IMR-90 (cell line): ENCODE data around the gene DNAH9. TPM values are rescaled to one million over a fixed set of nuclear protein-coding genes. Genes with fewer than 3 reads are reported as not detected.

Experiments used
- ATAC-seq: fragments of 200-7000 bp; cut with Tn5 transposase; 2 replicates; pipeline ENCODE4 v1.9.1; 2020; ENCODE audit warnings: low read depth, mild to moderate bottlenecking, moderate library complexity
- BruUV-seq: library from RNA; stranded (reverse); fragments of 400-500 nt; replicated peaks from 2 replicates; lab custom pipeline; 2021; lab: Mats Ljungman, UMichigan
- CTCF ChIA-PET: fragments of 300-600 bp; formaldehyde crosslinking; extraction: SDS; loops from one replicate; lab custom pipeline; 2021; ENCODE audit warnings: antibody characterized with exemption; lab: Yijun Ruan, JAX
- POLR2A ChIA-PET: fragments of 300-600 bp; sonication (Branson Sonifier 250); formaldehyde crosslinking; loops from one replicate; lab custom pipeline; 2022; ENCODE audit warnings: antibody characterized with exemption; ENCODE audit not compliant: unreplicated experiment; lab: Charles Lee
- DNase-seq: peaks from one replicate; pipeline ENCODE4 v3.0.0; 2013
- H2AFZ ChIP-seq: replicated peaks from 2 replicates; pipeline ENCODE3; 2013; ENCODE audit warnings: low read length, mild to moderate bottlenecking; ENCODE audit not compliant: poor library complexity
- H2AK5ac ChIP-seq: 2 replicates; pipeline ENCODE4 v1.6.1; 2013; ENCODE audit warnings: low read depth, low read length, inconsistent platforms
- H2AK9ac ChIP-seq: replicated peaks from 2 replicates; pipeline ENCODE3; 2013; ENCODE audit warnings: mild to moderate bottlenecking, low read depth, low read length, moderate library complexity; ENCODE audit not compliant: poor library complexity
- H2BK120ac ChIP-seq: 2 replicates; pipeline ENCODE4 v1.6.1; 2013; ENCODE audit warnings: low read depth, low read length, inconsistent platforms
- H2BK15ac ChIP-seq: 3 replicates; pipeline ENCODE4 v1.6.1; 2013; ENCODE audit warnings: low read depth, low read length, inconsistent platforms
- H2BK20ac ChIP-seq: 2 replicates; pipeline ENCODE4 v1.6.1; 2013; ENCODE audit warnings: low read depth, mild to moderate bottlenecking, inconsistent platforms, low read length, moderate library complexity
- H2BK5ac ChIP-seq: 2 replicates; pipeline ENCODE4 v1.6.1; 2013; ENCODE audit warnings: mild to moderate bottlenecking, low read depth, low read length, inconsistent platforms; ENCODE audit not compliant: poor library complexity, severe bottlenecking
- H3K14ac ChIP-seq: replicated peaks from 2 replicates; pipeline ENCODE4 v1.6.1; 2013; ENCODE audit warnings: low read depth, low read length, inconsistent platforms
- H3K18ac ChIP-seq: 2 replicates; pipeline ENCODE4 v1.6.1; 2013; ENCODE audit warnings: low read depth, low read length, control low read depth
- H3K23ac ChIP-seq: 2 replicates; pipeline ENCODE4 v1.6.1; 2013; ENCODE audit warnings: low read depth, low read length, inconsistent platforms
- H3K27ac ChIP-seq: 2 replicates; pipeline ENCODE4 v1.5.1; 2013; ENCODE audit warnings: mild to moderate bottlenecking, control low read depth, low read length; ENCODE audit not compliant: insufficient read depth
- H3K27me3 ChIP-seq: 2 replicates; pipeline ENCODE4 v1.6.1; 2013; ENCODE audit warnings: low read length; ENCODE audit not compliant: control insufficient read depth, insufficient read depth
- H3K36me3 ChIP-seq: 2 replicates; pipeline ENCODE4 v1.6.1; 2013; ENCODE audit warnings: low read length, mixed read lengths; ENCODE audit not compliant: control insufficient read depth, insufficient read depth
- H3K4ac ChIP-seq: 2 replicates; pipeline ENCODE4 v1.6.1; 2013; ENCODE audit warnings: low read depth, low read length, inconsistent platforms
- H3K4me1 ChIP-seq: 2 replicates; pipeline ENCODE4 v1.6.1; 2013; ENCODE audit warnings: low read length, mixed read lengths; ENCODE audit not compliant: control insufficient read depth, insufficient read depth
- H3K4me2 ChIP-seq: 2 replicates; pipeline ENCODE4 v1.6.1; 2013; ENCODE audit warnings: low read depth, mild to moderate bottlenecking, control low read depth, low read length, moderate library complexity
- H3K4me3 ChIP-seq: 2 replicates; pipeline ENCODE4 v1.5.1; 2013; ENCODE audit warnings: low read depth, mild to moderate bottlenecking, control low read depth, low read length, moderate library complexity; ENCODE audit not compliant: insufficient read depth
- H3K56ac ChIP-seq: 2 replicates; pipeline ENCODE4 v1.6.1; 2013; ENCODE audit warnings: low read length, inconsistent platforms; ENCODE audit not compliant: insufficient read depth; ENCODE audit errors: extremely low read depth
- H3K79me1 ChIP-seq, 2 experiments: 2 replicates each; pipeline ENCODE4 v1.6.1; 2013; ENCODE audit warnings: low read length in 2 of 2, inconsistent platforms in 1 of 2, low read depth in 1 of 2
- H3K9ac ChIP-seq: 2 replicates; pipeline ENCODE4 v1.6.1; 2013; ENCODE audit warnings: low read depth, low read length, control low read depth
- H3K9me1 ChIP-seq: 2 replicates; pipeline ENCODE4 v1.6.1; 2013; ENCODE audit warnings: low read length, inconsistent platforms; ENCODE audit not compliant: insufficient read depth
- H3K9me3 ChIP-seq: 2 replicates; pipeline ENCODE4 v1.6.1; 2013; ENCODE audit warnings: low read length; ENCODE audit not compliant: control insufficient read depth, insufficient read depth
- H4K20me1 ChIP-seq: 2 replicates; pipeline ENCODE4 v1.6.1; 2013; ENCODE audit warnings: low read length, inconsistent platforms; ENCODE audit not compliant: insufficient read depth
- H4K5ac ChIP-seq: 2 replicates; pipeline ENCODE4 v1.6.1; 2013; ENCODE audit warnings: mild to moderate bottlenecking, low read depth, low read length, control low read depth
- H4K8ac ChIP-seq, 2 experiments: 2 replicates each; pipeline ENCODE4 v1.6.1; 2013; ENCODE audit warnings: low read depth in 2 of 2, low read length in 2 of 2, control low read depth in 1 of 2, inconsistent platforms in 1 of 2
- H4K91ac ChIP-seq: 2 replicates; pipeline ENCODE4 v1.6.1; 2013; ENCODE audit warnings: low read depth, low read length, inconsistent platforms; ENCODE audit not compliant: insufficient read depth
- CTCF ChIP-seq: conservative IDR thresholded peaks from 2 replicates; pipeline ENCODE4 v1.5.1; 2012; ENCODE audit warnings: mild to moderate bottlenecking, low read depth, low read length, improper control_type of control experiment
- MXI1 ChIP-seq: IDR thresholded peaks from 2 replicates; pipeline ENCODE4 v1.6.1; 2012; ENCODE audit warnings: low read depth, mild to moderate bottlenecking, low read length, moderate library complexity, borderline replicate concordance
- RCOR1 ChIP-seq: IDR thresholded peaks from 2 replicates; pipeline ENCODE4 v1.6.1; 2012; ENCODE audit warnings: mild to moderate bottlenecking, low read length, improper control_type of control experiment; ENCODE audit not compliant: insufficient replicate concordance
- USF2 ChIP-seq: fragments of 150-350 bp; IDR thresholded peaks from 2 replicates; pipeline ENCODE4 v1.6.1; 2017; ENCODE audit warnings: mild to moderate bottlenecking, antibody characterized with exemption, low read length, low read depth
- WGBS, 2 experiments: methylation state at CpG; one replicate each; pipeline versions ENCODE4 v1.1.5 to v1.1.7; 2013; ENCODE audit warnings: missing lambda C conversion rate in 2 of 2; ENCODE audit not compliant: insufficient read length in 1 of 2; ENCODE audit errors: extremely low coverage in 2 of 2; 5-methylcytosine and 5-hydroxymethylcytosine counted together
- dilution Hi-C: fragments of 300-500 bp; cut with HindIII; formaldehyde crosslinking; loops from one replicate; pipeline ENCODE4 v1.14.3; 2018; ENCODE audit warnings: low sequenced_read_pairs; ENCODE audit not compliant: unreplicated experiment
- in situ Hi-C: fragments of 300-500 bp; cut with MboI; formaldehyde crosslinking; loops from 3 replicates; pipeline ENCODE4 v1.14.3; 2019; ENCODE audit warnings: low sequenced_read_pairs, inconsistent platforms, mixed read lengths
- intact Hi-C: fragments of 100-400 bp; cut with micrococcal nuclease; formaldehyde crosslinking; loops from 2 replicates; pipeline ENCODE4 v1.10.0; 2022
- polyA plus RNA-seq, 3 experiments: library from polyadenylated mRNA; depleted of rRNA; stranded (reverse); fragments of >200 nt; gene quantifications; 2 replicates each; pipeline ENCODE4 v1.2.3, GENCODE V29; 2012; ENCODE audit warnings: low replicate concordance in 1 of 3
- total RNA-seq: library from RNA; depleted of rRNA; stranded (reverse); fragments of >200 nt; gene quantifications from 2 replicates; pipeline ENCODE4 v1.2.3, GENCODE V29; 2012

The DNAH9 gene
- total and polyA plus RNA-seq, 2 of the 4 experiments (the other 2 are of a cell fraction), result not detected

GRCh38 chr17:11981862-11982261 lies 383.6 kb downstream of the DNAH9 start:
- Histone ChIP-seq H3K4me1 (no peaks in the 10 kb centered on the region), H3K27me3 (no peaks in the 10 kb centered on the region), H4K5ac (no peak overlapping the region), H4K8ac (no peak overlapping the region), H2BK15ac (no peak overlapping the region), H3K4me2 (no peak overlapping the region), H3K23ac (no peak overlapping the region), H3K18ac (no peak overlapping the region), H3K27ac (no peak overlapping the region), H3K9me1 (no peaks in the 10 kb centered on the region), H3K9ac (no peak overlapping the region), H2AK5ac (no peak overlapping the region), H2AFZ (no peak overlapping the region), H2BK20ac (no peak overlapping the region), H2BK120ac (no peak overlapping the region), H3K4me3 (no peak overlapping the region), H4K20me1 (no peaks in the 10 kb centered on the region), H2BK5ac (no peak overlapping the region), H2AK9ac (no peak overlapping the region), H3K56ac (no peak overlapping the region), H3K9me3 (no peaks in the 10 kb centered on the region), H3K36me3 (peaks cover 18% of the 10 kb centered on the region), H4K91ac (no peak overlapping the region), H3K14ac (no peak overlapping the region), H3K4ac (no peak overlapping the region), H3K79me1 (no peaks in the 10 kb centered on the region)
- ChIA-PET CTCF (no interaction called here), POLR2A (no interaction called here)
- in situ Hi-C loops, result loop anchor here (10.0 to 25.0 kb wide), 2 partner anchors 1107 to 1320 kb away; partner anchors contain the start of gene MYH3
- BruUV-seq, result no TSS peak
- DNase-seq, result no peak
- intact Hi-C loops, result no loop called here
- TF ChIP-seq MXI1, result no peak
- no peak for TF ChIP-seq CTCF
- no peak for TF ChIP-seq RCOR1
- no peak for TF ChIP-seq USF2
- WGBS, 2 experiments, result no CpG with 5 or more reads among the region's 4 CpGs
- ATAC-seq, result no peak
- dilution Hi-C loops, result no loop called here
